OCI-LY1 (cell line): Measurements from ENCODE around the gene ACAA2.

Experiments used
- H2AFZ ChIP-seq: fragments of 200-600 bp; sonication (generic), shearing (Covaris generic); 2 replicates; pipeline ENCODE4 v1.6.0; 2014; ENCODE audit warnings: antibody characterized with exemption, mild to moderate bottlenecking, low read length
- H3F3A ChIP-seq: fragments of 200-600 bp; sonication (generic), shearing (Covaris generic); 2 replicates; pipeline ENCODE4 v1.6.0; 2014; ENCODE audit warnings: mild to moderate bottlenecking, antibody characterized with exemption, low read length, moderate library complexity; ENCODE audit not compliant: insufficient read depth
- H3K27ac ChIP-seq: fragments of 200-600 bp; sonication (generic); 2 replicates; pipeline ENCODE4 v1.5.1; 2014; ENCODE audit warnings: low read length, mixed run types, mild to moderate bottlenecking, low read depth; ENCODE audit not compliant: poor library complexity, severe bottlenecking
- H3K27me3 ChIP-seq: fragments of 200-600 bp; sonication (generic); 2 replicates; pipeline ENCODE4 v1.6.0; 2014; ENCODE audit warnings: antibody characterized with exemption, mild to moderate bottlenecking, low read length, moderate library complexity; ENCODE audit not compliant: insufficient read depth
- H3K36me3 ChIP-seq: fragments of 200-600 bp; sonication (generic); 2 replicates; pipeline ENCODE4 v1.6.1; 2014; ENCODE audit warnings: mild to moderate bottlenecking, antibody characterized with exemption, low read length, moderate library complexity, mixed read lengths; ENCODE audit not compliant: insufficient read depth
- H3K4me1 ChIP-seq: fragments of 200-600 bp; sonication (generic); 2 replicates; pipeline ENCODE4 v1.5.1; 2014; ENCODE audit warnings: mild to moderate bottlenecking, low read length, moderate library complexity; ENCODE audit not compliant: insufficient read depth, severe bottlenecking
- H3K4me2 ChIP-seq: fragments of 200-600 bp; sonication (generic), shearing (Covaris generic); 2 replicates; pipeline ENCODE4 v1.6.1; 2014; ENCODE audit warnings: low read length
- H3K4me3 ChIP-seq: fragments of 200-600 bp; sonication (generic); 2 replicates; pipeline ENCODE4 v1.5.1; 2014; ENCODE audit warnings: low read length, low read depth, mild to moderate bottlenecking, mixed read lengths; ENCODE audit not compliant: poor library complexity, severe bottlenecking
- H3K79me2 ChIP-seq: fragments of 200-600 bp; shearing (Covaris generic); 2 replicates; pipeline ENCODE4 v1.6.1; 2016; ENCODE audit warnings: mixed run types, low read length, mixed read lengths; ENCODE audit not compliant: insufficient read depth
- H3K9ac ChIP-seq: fragments of 200-600 bp; sonication (generic), shearing (Covaris generic); 2 replicates; pipeline ENCODE4 v1.6.1; 2014; ENCODE audit warnings: mild to moderate bottlenecking, low read length, mixed read lengths
- H3K9me2 ChIP-seq: fragments of 200-600 bp; sonication (generic), shearing (Covaris generic); 2 replicates; pipeline ENCODE4 v1.6.1; 2014; ENCODE audit warnings: low read depth, mild to moderate bottlenecking, low read length, mixed read lengths
- H3K9me3 ChIP-seq: fragments of 200-600 bp; shearing (Covaris generic); 2 replicates; pipeline ENCODE4 v1.6.1; 2014; ENCODE audit warnings: low read length, mixed read lengths
- H4K20me1 ChIP-seq: fragments of 200-600 bp; sonication (generic), shearing (Covaris generic); 2 replicates; pipeline ENCODE4 v1.6.0; 2016; ENCODE audit warnings: mild to moderate bottlenecking, low read length; ENCODE audit not compliant: insufficient read depth
- EZH2 ChIP-seq: fragments of 200-600 bp; sonication (generic), shearing (Covaris generic); IDR thresholded peaks from 2 replicates; pipeline ENCODE4 v1.8.0; 2017; ENCODE audit warnings: borderline replicate concordance, mixed run types, mild to moderate bottlenecking, antibody characterized with exemption, low read length, moderate library complexity, mixed read lengths
- TF ChIP-seq, protein P1 (sequence below): fragments of 200-600 bp; sonication (generic), shearing (Covaris generic); IDR thresholded peaks from 2 replicates; pipeline ENCODE4 v1.5.1; 2017; ENCODE audit warnings: mild to moderate bottlenecking, antibody characterized with exemption, low read length, moderate library complexity, mixed read lengths

Gene ACAA2

DNA sequence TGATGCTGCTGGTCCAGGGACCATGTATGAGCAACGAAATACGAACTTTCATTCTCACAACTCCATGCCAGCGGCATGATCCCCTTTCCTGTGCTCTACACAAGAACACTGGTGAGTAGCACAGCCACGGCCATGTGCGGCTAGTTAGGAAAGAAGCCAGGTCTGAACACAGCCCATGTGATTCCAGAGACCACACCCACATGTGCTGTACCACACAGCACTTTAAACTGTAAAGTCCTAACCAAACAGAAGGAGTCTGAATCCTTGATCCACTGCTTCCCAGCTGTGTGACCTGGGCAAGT is 33.0 kb upstream of the ACAA2 start:
- H3K27me3 ChIP-seq = no peaks in the 10 kb centered on the region
- no peaks in the 10 kb centered on the region for H3F3A ChIP-seq
- no peak overlapping the region for H2AFZ ChIP-seq
- no peak for TF ChIP-seq EZH2
- TF ChIP-seq, protein P1, sequence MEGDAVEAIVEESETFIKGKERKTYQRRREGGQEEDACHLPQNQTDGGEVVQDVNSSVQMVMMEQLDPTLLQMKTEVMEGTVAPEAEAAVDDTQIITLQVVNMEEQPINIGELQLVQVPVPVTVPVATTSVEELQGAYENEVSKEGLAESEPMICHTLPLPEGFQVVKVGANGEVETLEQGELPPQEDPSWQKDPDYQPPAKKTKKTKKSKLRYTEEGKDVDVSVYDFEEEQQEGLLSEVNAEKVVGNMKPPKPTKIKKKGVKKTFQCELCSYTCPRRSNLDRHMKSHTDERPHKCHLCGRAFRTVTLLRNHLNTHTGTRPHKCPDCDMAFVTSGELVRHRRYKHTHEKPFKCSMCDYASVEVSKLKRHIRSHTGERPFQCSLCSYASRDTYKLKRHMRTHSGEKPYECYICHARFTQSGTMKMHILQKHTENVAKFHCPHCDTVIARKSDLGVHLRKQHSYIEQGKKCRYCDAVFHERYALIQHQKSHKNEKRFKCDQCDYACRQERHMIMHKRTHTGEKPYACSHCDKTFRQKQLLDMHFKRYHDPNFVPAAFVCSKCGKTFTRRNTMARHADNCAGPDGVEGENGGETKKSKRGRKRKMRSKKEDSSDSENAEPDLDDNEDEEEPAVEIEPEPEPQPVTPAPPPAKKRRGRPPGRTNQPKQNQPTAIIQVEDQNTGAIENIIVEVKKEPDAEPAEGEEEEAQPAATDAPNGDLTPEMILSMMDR = no peak
- H3K36me3 ChIP-seq = no peaks in the 10 kb centered on the region
- no peak overlapping the region for H3K9ac ChIP-seq
- H3K79me2 ChIP-seq = no peaks in the 10 kb centered on the region
- no peaks in the 10 kb centered on the region for H3K9me2 ChIP-seq
- H4K20me1 ChIP-seq = no peaks in the 10 kb centered on the region
- H3K4me3 ChIP-seq = no peak overlapping the region
- H3K9me3 ChIP-seq = no peaks in the 10 kb centered on the region
- no peak overlapping the region for H3K27ac ChIP-seq
- H3K4me1 ChIP-seq = no peaks in the 10 kb centered on the region
- H3K4me2 ChIP-seq = no peak overlapping the region

DNA sequence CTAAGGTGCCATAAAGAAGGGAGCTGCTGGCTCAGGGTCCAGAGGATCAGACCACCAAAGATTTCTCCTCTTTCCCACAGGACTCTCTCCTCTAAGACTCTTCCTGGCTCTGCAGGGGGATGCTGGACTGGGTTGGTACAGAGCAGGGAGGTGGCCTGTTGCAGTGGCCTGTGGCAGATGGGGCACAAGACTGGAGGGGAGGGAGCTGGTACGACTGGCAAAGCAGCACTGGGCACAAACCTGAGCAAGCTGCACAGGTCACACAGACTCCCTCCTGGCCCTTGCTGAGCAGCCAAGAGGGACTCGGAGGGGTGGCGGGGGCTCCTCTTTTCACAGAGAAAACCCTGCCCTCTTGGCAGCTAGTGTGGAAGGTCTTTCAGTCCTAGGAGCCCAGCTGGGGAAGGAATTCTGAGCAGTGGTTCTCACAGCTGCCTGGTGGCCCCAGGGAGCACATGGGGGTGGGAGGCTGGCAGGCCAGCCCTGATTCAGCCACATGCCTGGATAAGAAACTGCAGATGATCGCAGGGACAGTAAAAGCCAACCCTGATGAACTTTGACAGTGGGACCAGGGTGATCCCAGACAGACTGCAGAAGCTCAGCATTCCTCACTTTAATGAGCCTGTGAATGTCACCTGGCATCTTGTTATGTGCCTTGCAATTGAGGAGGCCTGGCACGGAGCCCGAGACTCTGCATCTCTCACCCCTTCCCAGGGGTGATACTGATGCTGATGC is 32.5 kb upstream of the ACAA2 start:
- Histone ChIP-seq H2AFZ (no peak overlapping the region), H3K4me1 (no peaks in the 10 kb centered on the region), H3K4me3 (no peak overlapping the region), H3K27me3 (no peaks in the 10 kb centered on the region), H3K27ac (no peak overlapping the region), H3K79me2 (no peaks in the 10 kb centered on the region), H3K9ac (no peak overlapping the region), H3K36me3 (no peaks in the 10 kb centered on the region), H3F3A (no peaks in the 10 kb centered on the region), H3K9me2 (no peaks in the 10 kb centered on the region), H4K20me1 (no peaks in the 10 kb centered on the region), H3K4me2 (no peak overlapping the region), H3K9me3 (no peaks in the 10 kb centered on the region)
- TF ChIP-seq, protein P1 = no peak
- no peak for TF ChIP-seq EZH2

DNA sequence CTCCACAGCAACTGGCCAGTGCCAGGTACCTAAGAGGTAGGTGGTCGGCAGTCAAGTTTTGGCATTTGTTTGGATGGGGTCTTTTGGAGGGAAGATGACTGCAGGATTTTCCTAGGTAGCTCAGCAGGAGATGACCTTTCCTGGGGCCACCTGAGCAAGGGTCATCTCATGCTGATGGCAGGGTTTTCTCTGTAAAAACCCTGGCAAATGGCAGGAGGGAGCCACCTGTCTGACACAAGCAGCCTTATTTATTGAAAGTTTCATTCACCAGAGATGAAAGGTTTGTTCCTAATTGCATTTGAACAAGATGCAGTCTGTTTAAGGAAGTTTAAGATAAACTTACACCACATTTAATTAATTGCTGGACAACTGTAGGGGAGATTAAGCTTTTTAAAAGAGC is 31.6 kb upstream of the ACAA2 start:
- Histone ChIP-seq H3K9ac (no peak overlapping the region), H2AFZ (no peak overlapping the region), H3F3A (no peaks in the 10 kb centered on the region), H3K4me1 (no peaks in the 10 kb centered on the region), H3K27ac (no peak overlapping the region), H3K4me2 (no peak overlapping the region), H3K4me3 (no peak overlapping the region), H3K9me2 (no peaks in the 10 kb centered on the region), H3K9me3 (no peaks in the 10 kb centered on the region), H3K27me3 (no peaks in the 10 kb centered on the region), H3K36me3 (no peaks in the 10 kb centered on the region), H4K20me1 (no peaks in the 10 kb centered on the region), H3K79me2 (no peaks in the 10 kb centered on the region)
- TF ChIP-seq EZH2 = no peak
- TF ChIP-seq, protein P1 = no peak
